HG03521 (cell line): ENCODE data around the gene CDKN2B-AS1.

Source experiments
- ATAC-seq: cut with Tn5 transposase; IDR thresholded peaks from one replicate; pipeline ENCODE4 v1.9.1; 2021; ENCODE audit warnings: mild to moderate bottlenecking, moderate library complexity; ENCODE audit not compliant: unreplicated experiment

Gene CDKN2B-AS1

GRCh38 chr9:21982391-21982790 is 12.2 kb upstream of the CDKN2B-AS1 start:
- no peak for ATAC-seq

- ATAC-seq = no peak
These were observed 11.6 kb upstream of the CDKN2B-AS1 start for GRCh38 chr9:21982861-21983560.

- ATAC-seq = no peak
These were observed 11.0 kb upstream of the CDKN2B-AS1 start for GRCh38 chr9:21983561-21983935.

- ATAC-seq = no peak
These were observed 10.5 kb upstream of the CDKN2B-AS1 start for GRCh38 chr9:21984101-21984500.

GRCh38 chr9:21985964-21986667 is 8.5 kb upstream of the CDKN2B-AS1 start:
- peak; percentile 41 for ATAC-seq

- ATAC-seq = no peak
These were observed 6.3 kb upstream of the CDKN2B-AS1 start for GRCh38 chr9:21988056-21988990.

GRCh38 chr9:21989440-21990189 is 5.0 kb upstream of the CDKN2B-AS1 start:
- ATAC-seq = no peak

GRCh38 chr9:21991072-21991959 is 3.3 kb upstream of the CDKN2B-AS1 start:
- ATAC-seq = no peak

- no peak for ATAC-seq
These were observed 1.6 kb upstream of the CDKN2B-AS1 start for GRCh38 chr9:21993007-21993406.

- ATAC-seq = peak; percentile 36
These were observed 567 bp upstream of the CDKN2B-AS1 start, which contains the start of gene CDKN2A for GRCh38 chr9:21993893-21994555. Gene CDKN2A, minus strand, starts transcription at chr9:21994392.

- ATAC-seq = peak; percentile 84
These were observed 545 bp downstream of the CDKN2B-AS1 start for GRCh38 chr9:21995006-21995665.

GRCh38 chr9:21995666-21996398 is 1.2 kb downstream of the CDKN2B-AS1 start:
- peak; percentile 19 for ATAC-seq

GRCh38 chr9:21996438-21996837 is 1.8 kb downstream of the CDKN2B-AS1 start:
- no peak for ATAC-seq

GRCh38 chr9:21996858-21997257 is 2.3 kb downstream of the CDKN2B-AS1 start:
- no peak for ATAC-seq

GRCh38 chr9:21997480-21997879 is 2.9 kb downstream of the CDKN2B-AS1 start:
- no peak for ATAC-seq

- no peak for ATAC-seq
These were observed 3.4 kb downstream of the CDKN2B-AS1 start for GRCh38 chr9:21998026-21998425.

GRCh38 chr9:22002038-22002437 is 7.4 kb downstream of the CDKN2B-AS1 start:
- ATAC-seq = no peak
